Stimulated activated CD4-positive, alpha-beta T cell treated with anti-CD3 and anti-CD28 coated beads, Interleukin-1b, Interleukin-23, amount 100 ng/mL, for 1 hour (primary cell): ENCODE results near the gene DUOXA2.
"Not testable (repeated sequence)": the region's sequence is repeated elsewhere in the genome, so short reads cannot be mapped to it uniquely, and the experiment has no call there.

Source experiments
- DNase-seq, 2 donors: peaks; one replicate each; pipeline ENCODE4 v3.0.0-alpha.2; 2020; ENCODE audit warnings: low read depth in 2 of 2

DUOXA2 gene

GRCh38 chr15:45117308-45118130 lies 3.4 kb downstream of the DUOXA2 start:
- DNase-seq, result no peak

GRCh38 chr15:45118131-45118588 lies 4.0 kb downstream of the DUOXA2 start:
- DNase-seq, result peak; percentile 62 to 77

DNA sequence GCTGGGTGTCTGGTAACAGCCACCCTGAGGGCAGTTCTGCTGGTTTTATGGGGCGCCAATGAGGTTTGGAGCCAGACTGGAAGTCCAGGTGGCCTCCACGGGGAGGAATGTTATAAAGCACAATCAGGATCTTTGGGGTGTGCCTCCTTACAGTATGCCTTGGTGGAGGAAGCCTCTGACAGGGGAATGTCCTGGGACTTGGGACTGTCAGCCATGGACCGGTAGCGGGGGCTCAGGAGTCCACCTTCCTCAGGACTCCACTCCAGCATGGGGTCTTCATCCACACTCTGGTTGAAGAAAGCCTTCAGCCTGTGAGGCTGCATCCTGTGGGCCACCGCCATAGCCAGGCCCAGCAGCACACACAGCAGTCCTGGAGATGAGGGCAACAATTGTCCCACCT lies 4.9 kb downstream of the DUOXA2 start:
- DNase-seq, result no peak

DNA sequence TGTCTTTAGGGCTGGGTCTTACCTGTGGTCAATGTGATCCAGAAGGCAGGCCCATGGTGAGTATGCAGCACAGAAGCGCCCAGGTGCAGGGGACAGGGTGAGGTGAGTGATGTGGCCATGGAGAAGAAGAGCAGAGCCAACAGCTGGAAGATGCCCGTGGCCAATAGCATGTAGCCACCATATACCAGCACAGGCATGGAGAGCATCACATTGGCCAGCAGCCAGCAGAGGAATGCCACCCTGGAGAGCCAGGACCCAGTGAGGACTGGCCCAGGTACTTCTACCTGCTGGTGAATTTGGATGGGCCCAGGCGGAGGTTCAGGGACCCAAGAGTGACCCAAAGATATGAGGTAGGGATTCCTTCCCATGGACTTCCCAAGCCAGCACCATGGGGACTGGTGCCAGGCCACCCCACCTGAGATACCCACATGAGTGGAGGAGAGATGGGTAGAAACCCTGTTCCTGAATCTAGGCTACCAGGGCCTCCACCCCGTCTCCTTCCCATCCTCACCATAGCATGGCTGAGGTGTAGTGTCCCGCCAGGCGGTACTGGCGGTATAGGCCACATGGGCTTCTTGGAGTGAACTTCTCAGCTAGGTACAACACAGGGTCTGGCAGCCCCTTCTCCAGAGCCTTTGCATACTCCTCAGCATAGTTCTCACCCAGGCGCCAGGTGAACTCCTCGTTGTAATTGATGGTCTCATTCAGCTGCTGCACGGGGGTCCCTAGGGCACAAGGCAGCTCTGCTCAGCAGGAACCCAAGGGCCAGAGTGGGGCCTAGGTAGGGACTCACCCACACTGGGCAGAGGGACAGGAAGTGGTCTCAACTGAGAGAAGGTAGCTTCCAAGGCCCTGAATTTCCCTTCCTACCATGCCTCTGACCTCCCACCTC lies 6.2 kb downstream of the DUOXA2 start:
- no peak for DNase-seq

DNA sequence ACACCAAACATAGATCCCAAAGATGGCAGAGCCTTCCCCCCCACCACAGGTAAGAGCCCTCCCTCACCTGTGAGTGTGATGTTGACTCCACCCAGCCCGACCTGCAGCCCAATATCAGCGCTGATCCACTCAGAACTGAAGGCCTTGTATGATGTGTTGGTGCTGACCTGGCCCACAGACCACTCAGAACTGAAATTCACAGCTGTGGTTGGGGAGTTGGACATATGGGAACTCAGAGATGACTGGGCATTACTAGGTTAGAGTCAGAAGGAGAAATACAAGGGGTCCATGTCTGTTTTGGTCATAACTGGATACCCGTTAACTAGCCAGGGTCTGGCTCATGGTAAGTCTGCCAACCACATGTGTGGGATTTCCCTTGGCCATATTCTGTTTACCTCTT lies 6.9 kb downstream of the DUOXA2 start:
- no peak for DNase-seq

DNA sequence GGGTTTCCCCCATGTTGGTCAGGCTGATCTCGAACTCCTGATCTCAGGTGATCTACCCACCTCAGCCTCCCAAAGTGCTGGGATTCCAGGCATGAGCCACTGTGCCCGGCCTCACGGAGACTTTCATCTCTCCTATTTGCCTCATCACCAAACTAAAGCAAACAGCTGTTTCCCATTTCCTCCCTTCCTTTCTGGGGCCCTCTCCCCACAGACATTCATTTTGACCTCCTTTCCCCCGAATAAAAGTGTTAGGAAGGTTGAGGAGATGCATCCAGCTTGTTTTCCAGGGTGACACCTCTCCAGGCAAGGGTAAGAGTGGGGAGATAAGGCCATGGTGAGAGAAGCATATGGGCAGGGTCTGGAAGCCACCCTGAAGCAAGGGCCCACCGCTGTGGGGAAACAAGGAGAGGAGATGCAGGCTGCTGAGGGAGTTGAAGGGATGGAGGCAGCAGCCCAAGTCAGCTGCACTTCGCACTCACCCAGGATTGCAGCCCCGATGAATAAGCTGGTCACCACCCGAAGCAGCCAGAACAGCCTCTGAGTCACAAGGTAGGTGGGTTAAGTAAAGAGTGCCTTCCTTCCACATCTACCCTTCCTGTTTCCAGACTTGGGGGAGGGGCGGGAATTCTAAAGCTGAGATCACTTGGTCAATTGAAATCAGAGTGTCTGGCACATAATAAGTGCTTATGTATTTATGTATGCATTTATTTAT lies 7.7 kb downstream of the DUOXA2 start:
- DNase-seq, result no peak

DNA sequence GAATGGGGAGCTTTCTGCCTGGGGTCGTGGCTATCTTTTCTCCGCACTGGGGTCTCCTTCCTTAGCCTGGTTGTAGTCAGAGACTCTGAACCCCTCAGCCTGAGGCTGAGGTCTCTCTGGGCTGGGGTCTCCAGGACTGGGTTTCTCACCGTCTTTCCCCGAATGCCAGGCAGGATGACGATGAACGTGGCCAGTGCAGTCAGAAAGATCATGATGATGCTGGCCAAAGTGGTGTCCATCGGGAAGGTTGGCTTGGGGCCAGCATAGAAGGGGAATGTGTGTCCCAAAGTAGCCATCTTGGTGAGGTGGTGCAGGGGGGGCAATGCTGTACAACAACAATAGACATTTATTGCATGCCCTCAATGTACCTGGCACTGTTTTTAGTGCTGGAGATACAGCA lies 8.6 kb downstream of the DUOXA2 start:
- no peak for DNase-seq

DNA sequence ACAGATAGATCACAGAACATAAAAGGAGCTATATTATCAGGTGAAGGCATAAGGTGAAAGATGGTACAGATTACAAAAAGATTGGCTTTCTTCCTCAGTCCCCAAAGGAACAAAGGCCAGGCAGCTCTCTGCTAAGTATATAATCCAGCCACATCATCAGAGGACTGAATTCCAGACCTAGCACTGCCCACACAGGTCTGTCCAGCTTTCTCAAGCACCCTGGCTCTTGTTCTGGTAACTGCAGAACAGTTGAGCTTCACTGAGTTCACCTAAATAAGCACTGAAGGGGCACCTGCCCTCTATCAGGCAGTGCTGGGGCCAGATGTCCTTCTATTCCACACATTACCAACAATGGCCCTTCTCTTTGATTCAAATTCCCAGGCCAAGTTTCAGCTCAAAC lies 9.3 kb downstream of the DUOXA2 start:
- no peak for DNase-seq

DNA sequence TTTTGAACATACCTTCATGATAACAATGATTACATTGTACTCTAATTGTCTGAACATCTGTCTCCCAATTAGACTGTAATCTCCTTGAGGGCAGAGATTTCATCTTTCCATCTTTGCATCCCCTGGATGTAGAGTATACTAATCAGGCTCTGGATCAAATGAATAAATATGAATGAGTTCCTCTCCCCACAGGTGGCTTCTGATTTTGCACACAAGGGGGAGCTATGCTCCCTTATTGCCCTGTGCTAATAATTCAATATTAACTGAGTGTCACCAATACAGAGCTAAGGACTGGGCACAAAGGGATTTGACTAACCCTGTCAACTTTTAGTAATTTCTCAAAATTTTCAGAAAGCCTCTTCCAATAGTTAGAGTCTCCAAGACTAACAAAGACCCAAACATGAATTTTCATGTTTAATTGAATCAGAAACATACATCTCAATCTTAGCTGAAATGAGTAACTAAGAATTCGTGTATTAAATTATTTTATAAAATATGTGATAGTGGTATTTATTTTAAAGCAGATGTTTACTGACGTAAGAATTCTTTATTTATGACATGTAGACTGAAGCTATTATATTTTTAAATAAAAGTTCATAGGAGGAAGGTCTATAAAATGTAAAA lies 12.5 kb downstream of the DUOXA2 start:
- DNase-seq, result peak in 1 of 2 donors; percentile 27

DNA sequence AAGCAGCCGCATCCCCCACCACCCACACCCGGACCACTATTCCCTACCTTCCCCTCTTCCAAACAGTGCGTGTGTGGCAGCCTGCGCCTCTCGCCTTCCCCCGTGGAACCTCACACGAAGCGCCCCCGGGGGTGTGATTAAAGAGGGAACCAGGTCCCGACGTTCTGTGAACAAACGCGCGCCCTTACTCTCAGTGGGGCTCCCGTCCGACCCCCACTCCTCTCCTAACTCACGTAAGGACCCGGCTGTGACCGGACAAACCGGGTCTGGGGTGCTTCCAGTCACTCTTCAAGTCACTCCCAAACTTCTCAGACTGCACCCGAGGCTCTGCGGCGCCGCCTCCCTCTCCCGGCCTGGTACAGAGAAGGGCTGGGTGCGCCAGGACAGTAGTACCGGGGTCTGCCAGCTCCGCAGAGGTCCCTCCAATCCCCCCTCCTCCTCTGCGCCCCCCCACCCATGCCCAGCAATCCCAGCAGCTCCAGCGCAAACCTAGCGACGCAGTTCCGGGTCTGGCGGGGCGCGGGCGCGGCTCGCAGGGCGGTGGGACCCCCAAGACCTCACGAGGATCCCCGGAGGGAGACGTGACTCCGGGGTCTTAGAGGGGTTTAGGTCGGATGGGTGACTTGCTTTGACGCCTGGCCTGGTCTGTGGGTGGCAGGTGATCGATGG lies 15.0 kb downstream of the DUOXA2 start:
- DNase-seq, result no peak

DNA sequence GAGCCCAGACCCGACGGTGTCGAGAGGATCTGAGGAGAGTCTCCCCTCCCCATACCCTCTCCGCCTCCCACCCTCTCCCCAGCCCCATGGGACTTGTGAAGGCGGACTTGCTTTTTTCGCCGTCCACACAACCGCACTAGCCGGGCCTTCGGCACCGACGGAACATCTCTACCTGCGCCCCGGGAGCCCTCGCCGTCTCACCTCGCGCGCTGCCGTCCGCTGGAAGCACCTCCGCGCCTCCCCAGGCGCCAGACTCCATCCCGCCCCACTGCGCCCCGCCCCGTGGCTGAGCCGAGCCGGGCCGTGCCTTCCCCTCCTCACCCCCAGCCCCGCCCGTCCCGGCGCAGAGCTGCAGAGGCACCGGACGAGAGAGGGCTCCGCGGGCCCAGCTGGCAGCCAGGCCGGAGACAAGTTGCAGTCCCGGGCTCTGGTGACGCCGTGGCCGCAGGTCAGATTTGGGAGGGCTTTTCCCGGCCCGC lies 15.6 kb downstream of the DUOXA2 start, which contains the start of the genes DUOX1 and DUOXA1:
Gene DUOX1 (plus strand): TSS at position 344 of the 479 bp plus-strand sequence. CDS start 1,973 bp downstream, outside the sequence.
Gene DUOXA1 (minus strand): TSS at position 229 of the 479 bp plus-strand sequence. CDS start 6,865 bp downstream, outside the sequence.
- no peak for DNase-seq

DNA sequence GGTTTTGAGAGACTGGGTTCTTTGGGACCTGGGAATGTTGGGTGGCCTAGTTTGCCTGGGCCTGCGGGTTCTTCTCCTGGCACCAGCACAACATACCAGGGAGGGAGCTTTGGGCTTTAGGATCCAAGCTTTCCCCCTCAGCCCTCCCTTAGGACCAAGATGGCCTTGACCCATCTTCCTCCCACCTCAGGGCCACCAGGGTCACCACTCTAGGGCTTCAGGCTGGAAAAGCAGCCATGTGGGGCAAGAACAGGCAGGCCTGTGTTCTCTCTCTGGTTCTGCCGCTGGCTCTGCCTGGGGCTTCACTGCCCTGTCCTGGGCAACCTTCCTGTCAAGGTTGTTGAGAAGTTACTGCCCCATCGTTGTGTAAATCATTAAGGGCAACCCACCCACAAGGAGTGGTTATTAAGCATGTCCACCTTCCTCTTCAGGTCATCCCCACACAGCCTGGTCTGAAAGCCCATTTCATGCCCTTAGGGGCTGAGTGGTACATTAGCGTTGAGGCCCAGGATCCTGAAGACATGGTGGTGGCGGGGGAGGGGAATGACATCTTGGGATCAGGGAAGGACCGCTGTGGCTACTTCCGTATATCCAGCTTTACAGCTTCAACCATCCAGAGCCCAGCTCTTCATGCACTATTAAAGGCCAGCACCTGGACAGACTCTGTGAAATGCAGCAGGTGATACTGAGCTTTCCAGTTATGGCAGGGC lies 16.3 kb downstream of the DUOXA2 start:
- no peak for DNase-seq

DNA sequence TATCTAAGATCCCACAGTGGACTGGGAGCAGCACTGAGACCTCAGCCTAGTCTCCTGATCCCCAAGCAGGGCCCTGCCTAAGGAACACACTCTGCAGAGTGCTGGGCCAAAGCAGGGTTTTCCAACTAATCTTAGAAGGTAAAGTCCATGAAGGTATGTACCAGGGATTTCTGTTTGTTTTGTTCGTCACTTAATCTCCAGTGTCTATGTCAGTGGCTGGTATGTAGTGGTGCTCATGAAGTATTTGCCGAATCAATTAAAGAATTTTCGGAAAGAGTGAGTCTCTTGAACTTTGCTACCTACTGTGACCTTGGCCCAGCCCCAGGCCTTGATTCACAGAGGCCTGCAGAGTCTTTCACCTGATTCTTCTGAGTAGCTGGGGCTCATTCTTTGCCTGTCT lies 17.4 kb downstream of the DUOXA2 start:
- DNase-seq, result no peak

DNA sequence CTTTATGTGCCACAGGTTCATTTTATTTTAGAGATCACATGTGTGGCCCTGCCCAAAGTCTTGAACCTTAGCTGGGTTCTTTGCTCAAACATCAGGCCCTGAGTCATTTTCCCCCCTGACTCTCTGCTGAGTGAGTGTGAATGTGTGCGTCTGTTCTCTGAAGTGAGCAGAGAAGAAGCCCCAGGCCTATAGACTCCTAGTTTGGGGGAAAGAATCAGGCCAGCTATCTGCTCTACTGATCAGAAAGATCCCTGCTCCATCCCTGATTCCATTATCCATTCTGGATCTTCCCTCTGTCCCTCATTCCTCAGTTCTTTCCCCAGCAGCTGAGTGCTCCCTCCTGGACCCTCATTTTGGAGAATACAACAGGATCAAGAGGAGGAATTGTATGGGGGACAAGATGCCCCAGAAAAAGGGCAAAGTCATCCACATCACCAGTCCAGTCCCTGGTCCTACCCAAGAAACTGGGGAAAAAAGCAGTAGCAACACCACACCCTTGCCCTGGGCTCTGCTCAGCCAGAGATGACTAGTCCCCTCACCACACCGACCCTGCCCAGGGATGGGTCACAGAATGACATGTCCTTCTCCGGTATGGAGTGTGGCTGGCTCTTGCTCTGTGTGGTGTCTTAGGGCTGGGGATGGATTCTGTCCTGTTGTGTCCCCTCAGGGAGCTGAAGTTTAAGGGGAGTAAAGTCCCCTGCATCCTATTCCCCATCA lies 18.9 kb downstream of the DUOXA2 start:
- no peak for DNase-seq

- no peak for DNase-seq
Observed at GRCh38 chr15:45133561-45133920, 19.4 kb downstream of the DUOXA2 start.

DNA sequence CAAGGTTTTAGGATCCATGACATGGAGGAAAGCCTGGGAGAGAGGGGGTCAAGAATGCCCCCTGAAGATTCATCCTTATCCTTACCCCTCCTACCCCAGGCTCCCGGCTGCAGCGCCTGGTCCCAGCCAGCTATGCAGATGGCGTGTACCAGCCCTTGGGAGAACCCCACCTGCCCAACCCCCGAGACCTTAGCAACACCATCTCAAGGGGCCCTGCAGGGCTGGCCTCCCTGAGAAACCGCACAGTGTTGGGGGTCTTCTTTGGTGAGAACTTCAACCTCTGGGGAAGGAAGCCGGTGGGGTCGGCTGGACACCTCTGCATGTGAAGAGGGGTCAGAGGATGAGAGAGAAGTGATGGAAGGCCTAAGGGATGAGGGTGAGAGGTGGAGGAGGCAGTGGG lies 19.9 kb downstream of the DUOXA2 start:
- no peak for DNase-seq

GRCh38 chr15:45134682-45135604 lies 20.8 kb downstream of the DUOXA2 start:
- DNase-seq, result no peak

GRCh38 chr15:45135705-45136377 lies 21.7 kb downstream of the DUOXA2 start:
- not testable (repeated sequence) for DNase-seq
